Fibroblast of skin of scalp (primary cell): ENCODE data around the gene PPP1R14D.
A peak's percentile ranks its signal among the peaks of the same experiment; 100 is the strongest.

ENCODE experiments used
- DNase-seq: peaks from one replicate; pipeline ENCODE4 v3.0.0-alpha.2; 2013

Gene PPP1R14D

DNA sequence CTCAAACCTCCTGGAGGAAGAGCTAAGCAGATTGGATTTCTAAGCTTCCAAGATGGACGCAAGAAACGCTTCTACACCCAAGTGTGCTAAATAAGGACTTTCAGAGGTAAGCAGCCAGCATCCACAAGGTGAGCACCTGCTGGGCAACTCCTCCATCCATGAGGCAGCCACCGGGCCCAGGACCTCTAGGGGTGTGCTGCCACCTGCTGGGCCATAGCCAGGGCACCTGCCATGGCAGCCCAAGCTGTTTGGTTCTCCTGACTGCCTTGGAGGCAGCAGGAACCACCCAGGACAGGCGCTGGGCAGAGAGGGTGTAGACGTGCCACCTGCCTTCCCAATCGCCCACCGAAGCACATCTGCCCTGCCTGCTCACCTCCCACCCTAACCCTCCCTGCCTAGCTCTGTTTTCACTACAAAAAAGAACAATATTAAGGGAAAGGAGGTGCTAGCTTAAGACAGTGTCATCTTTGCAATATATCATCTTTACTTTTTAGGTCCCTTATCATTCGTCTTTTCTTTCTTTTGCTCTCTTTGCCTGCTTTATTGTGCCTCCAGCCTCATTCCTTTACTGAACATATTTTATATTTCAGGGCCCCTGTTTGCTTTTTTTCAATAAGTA is 45.8 kb downstream of the PPP1R14D start:
- no peak for DNase-seq

GRCh38 chr15:40776537-40777141 is 51.9 kb downstream of the PPP1R14D start:
- DNase-seq, result peak; percentile 34

DNA sequence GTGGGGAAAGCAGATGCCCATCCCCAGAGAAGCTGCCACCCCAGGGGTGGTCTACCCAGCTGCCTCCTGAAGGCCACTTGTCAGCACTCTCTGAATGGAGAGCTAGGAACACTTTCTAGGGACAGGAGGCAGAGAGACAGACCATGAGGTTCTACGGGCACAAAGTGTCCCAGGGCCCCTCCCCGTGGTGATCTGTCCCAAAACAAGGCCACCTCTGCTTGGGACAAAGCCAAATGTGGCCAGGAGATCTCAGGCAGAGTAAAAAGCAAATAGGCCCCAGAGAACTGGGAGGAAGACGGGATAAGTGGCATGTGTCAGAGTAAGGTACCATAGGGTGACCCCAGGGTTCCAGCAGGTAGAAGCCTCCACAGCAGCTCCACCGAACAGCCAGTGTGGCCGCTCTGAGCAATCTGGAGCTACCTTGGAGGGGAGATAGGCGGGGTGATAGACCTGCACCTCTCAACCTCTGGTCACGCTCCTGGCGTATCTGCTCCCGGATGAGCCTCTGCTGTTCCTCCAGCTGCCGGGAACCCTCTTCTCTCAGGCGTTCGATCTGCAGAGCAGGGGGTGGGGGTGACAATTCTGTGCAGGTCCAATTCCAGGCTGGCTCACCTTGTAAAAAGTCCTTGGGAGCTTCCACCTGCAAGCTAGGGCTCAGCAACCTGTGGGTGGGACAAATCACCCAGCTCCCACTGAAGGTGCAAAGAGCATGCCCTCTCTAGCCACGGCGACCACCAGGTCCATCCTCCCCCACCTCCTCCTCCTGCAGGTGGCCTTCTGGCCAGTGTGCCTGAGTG is 52.6 kb downstream of the PPP1R14D start:
- DNase-seq, result no peak

GRCh38 chr15:40775007-40775406 is 53.5 kb downstream of the PPP1R14D start:
- DNase-seq, result no peak

GRCh38 chr15:40773902-40774301 is 54.6 kb downstream of the PPP1R14D start:
- no peak for DNase-seq

DNA sequence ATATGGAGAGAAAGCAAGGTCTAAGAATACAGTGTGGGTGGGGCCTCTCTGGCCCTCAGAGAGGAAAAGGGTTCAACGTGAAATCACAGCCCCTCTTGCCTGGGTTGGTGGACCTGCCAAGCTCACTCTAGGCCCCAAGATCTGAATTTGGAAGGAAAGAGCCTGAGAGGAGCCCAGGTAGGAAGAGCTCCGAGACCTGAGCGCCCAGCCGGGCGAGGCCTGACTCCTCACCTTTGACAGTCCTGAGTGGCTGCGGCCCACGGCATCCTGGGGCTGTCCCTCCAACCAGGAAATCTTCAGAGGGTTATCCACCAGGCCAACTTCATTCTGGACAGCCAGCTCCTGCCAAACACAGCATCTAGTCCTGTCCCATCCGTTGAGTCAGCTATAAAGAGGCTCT is 55.0 kb downstream of the PPP1R14D start:
- no peak for DNase-seq

- DNase-seq, result no peak
Observed at GRCh38 chr15:40772014-40772413, 56.5 kb downstream of the PPP1R14D start.

- DNase-seq, result no peak
Observed at GRCh38 chr15:40771242-40771641, 57.3 kb downstream of the PPP1R14D start.

DNA sequence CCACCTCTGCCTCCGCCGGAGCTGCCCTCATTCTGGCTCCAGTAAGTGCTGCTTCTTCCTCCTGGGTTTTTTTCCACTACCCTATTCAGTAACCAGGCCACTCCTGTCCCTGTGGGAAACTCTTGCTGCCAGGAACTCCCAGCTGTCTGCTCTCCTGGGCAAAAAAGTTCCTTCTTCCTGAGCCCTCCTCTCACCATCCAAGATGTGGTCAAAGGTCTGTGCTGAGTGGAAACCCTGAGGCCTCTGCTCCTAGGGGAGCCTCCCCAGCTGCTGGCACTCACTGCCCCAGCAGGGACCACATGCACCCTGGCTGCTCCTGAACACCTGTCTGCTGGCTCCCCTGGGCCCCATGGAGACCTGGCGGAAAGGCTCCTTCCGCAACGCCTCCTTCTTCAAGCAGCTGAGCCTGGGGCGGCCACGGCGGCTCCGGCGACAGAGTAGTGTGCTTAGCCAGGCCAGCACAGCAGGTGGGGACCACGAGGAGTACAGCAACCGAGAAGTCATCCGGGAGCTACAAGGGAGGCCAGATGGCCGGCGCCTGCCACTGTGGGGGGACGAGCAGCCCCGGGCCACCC is 58.3 kb downstream of the PPP1R14D start:
- DNase-seq, result no peak

- no peak for DNase-seq
Observed at GRCh38 chr15:40769274-40770146, 59.0 kb downstream of the PPP1R14D start, which contains the start of gene C15orf62. TSS of gene C15orf62 (plus strand) at chr15:40769980. CDS start at chr15:40770496, 516 bp downstream.

DNA sequence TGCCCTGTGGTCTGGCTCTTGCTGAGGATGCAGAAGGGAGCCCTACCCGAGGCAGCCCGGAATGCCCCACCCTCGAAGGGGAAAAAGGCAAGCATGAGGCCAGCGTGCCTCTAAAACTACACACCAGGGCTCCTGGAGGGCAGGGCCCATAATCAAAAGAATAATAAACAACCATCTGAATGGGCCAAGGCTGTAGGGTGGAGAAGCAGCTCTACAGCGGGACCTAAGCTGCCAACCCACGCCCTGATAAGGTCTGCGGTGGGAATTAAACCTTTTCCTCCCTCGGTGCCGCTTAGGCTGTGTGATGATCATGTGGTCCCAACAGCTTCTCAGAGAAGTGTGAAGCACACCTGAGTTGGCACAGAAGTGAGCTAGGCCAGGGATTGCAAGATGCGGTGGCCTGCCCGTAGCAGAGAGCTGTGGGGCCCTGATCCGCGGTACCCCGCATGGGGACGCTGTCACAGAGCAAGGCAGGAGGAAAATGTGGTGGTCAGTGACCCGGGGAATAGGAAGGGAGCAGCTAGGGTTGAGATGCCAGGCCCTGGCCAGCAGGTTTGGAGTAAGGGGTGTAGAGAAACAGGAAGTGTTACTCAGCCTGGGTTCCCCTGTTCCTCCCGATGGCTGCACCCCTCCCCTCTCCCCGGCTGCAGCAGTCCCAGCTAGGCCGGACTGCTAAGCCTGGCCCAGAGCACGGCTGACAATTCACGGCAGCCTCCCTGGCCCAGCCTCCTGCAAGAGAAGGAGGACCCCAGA is 59.8 kb downstream of the PPP1R14D start:
- no peak for DNase-seq

DNA sequence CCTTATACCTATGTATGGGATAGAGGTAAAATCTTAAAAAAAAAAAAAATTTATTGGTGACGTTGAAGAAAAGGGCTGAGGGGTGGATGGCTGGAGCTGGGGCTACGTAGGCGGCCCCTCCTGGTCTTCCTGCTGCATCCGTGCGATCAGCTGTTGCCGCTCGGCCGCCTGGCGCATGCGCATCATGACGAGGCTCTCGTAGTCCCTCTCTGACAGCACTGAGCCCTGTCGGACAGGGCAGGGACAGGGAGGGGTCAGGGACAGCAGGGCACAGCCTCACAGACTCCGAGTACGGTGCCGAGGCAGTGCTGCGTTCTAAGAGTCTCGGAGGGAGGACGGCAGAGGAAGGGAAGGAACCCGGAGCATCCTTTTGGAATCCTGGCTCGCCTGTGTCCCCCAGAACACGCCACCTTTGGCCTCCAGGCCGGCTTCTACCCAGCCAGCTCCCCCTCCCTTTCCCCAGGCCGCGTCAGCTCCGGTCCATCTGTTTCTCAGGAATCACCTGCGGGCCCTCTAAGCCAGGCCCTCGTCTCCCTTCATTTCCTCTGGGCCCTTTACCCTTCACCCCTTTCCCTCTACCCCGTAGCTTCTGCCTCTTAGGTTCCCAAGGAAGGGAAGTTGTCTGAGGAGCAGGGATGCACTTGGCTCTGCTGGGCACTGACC is 60.5 kb downstream of the PPP1R14D start:
- no peak for DNase-seq

- no peak for DNase-seq
Observed at GRCh38 chr15:40766906-40767837, 61.3 kb downstream of the PPP1R14D start.

DNA sequence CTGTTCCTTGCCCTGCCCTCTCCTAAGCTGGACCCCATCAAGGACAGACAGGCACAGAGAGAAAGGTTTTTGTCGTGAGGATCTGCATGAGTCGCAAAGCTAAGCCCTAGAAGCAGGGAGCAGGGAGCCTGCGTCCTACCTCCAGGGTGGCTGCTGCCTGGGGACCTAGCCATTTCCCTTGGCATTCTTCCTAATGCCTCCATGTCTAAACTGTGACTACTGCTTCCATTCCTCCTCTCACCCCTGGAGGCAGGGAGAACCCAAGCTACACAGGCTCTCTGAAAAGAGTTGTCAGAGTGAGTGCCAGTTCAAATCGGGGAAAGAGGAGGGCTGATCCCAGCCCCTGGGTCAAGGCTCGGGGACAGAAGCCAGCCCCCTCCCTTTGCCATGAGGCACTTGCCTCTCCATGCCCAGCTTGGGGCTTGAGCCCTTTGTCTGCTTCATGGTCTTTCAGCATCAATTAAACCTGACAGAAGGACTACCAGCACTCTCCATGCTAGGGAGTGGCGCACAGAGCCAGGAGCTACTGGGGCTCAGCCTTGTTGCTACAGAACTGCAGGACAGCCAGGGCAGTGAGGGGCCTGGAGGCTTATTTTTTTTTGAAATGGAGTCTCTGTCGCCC is 62.2 kb downstream of the PPP1R14D start:
- DNase-seq, result peak; percentile 54
